HG03159 (cell line): Measurements from ENCODE around the gene ZSCAN20.

Experiments used
- ATAC-seq: cut with Tn5 transposase; IDR thresholded peaks from one replicate; pipeline ENCODE4 v1.9.1; 2021; ENCODE audit warnings: mild to moderate bottlenecking, moderate library complexity; ENCODE audit not compliant: unreplicated experiment

Gene ZSCAN20

GRCh38 chr1:33443080-33443704 is 29.3 kb upstream of the ZSCAN20 start:
- no peak for ATAC-seq

GRCh38 chr1:33443705-33444180 is 28.7 kb upstream of the ZSCAN20 start:
- no peak for ATAC-seq

DNA sequence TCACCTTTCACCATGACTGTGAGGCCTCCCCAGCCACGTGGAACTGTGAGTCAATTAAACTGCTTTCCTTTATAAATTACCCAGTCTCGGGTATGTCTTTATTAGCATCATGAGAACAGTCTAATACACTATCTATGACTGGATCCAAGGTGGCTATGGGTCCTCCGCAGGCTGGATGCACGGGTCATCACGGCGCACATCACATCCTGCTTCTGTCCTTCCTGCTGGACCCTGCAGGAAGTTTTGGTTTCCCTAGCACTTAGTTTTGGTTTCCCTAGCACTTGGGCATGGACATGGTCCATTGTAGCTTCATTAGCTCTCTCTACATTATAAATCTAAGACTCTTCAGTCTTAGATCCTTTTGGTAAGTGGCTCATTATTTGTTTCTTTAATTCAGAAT is 27.3 kb upstream of the ZSCAN20 start:
- no peak for ATAC-seq

- no peak for ATAC-seq
Measured at GRCh38 chr1:33446590-33446989, 25.9 kb upstream of the ZSCAN20 start.

DNA sequence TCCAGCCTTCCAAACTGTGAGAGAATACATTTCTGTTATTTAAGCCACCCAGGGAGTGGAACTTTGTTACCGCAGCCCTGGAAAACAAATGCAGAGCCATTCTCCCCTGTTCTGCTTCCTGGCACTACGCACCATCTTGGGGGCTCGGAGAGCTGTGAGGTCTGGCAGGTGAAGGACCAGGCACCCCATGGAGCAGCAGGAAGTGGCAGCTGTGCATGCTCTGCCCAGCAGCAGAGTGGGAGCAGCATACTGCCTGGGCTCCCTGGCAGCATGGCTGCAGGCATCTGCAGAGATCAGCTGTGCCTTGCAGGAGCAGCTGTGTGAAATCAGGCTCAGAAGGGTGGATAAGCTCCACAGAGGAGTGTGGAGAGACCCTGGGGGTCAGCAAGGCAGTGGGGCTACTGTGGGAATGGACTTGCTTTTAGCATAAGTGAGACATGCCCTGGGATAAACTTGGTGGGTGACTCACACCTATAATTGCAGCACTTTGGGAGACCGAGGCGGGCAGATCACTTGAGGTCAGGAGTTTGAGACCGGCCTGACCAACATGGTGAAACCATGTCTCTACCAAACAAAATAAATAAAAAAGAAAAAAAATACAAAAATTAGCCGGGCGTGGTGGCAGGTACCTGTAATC is 17.7 kb upstream of the ZSCAN20 start:
- ATAC-seq: no peak

- peak; percentile 67 for ATAC-seq
Measured at GRCh38 chr1:33455539-33456501, 16.6 kb upstream of the ZSCAN20 start.

DNA sequence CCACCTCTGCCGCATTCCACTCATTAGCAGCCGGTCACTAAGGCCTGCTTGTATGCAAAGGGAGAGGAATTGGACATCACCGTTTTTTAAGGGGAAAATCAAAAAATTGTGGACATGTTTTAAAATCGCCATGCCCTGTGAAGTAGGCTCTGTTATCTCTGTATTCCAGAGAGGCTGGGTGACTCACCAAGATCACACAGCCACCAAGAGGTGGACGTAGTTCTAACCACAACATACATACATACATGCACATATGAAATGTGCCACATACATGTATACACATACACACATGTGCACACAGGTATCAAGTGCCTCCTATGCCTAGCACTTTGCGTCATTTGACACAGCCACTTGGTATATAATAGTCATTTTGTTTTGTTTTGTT is 16.0 kb upstream of the ZSCAN20 start:
- ATAC-seq: no peak

DNA sequence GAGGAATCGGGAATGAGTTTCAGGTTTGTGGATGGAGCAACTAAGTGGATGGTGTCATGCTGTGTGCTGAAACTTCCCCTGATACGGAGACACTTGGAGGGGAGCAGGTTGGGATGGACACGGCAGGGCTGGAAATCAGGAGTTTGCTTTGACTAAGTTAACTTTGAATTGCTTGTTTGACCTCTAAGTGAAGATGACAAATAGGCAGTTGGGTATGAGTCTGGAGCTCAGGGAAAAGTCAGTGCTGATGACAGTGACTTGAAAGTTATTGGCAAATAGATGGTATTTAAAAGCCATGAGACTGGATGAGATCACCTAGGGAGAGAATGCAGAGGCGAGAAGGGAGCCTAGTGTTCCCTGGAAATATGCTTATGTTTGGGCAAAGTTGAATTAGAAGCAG is 12.8 kb upstream of the ZSCAN20 start:
- ATAC-seq: no peak

GRCh38 chr1:33460144-33460543 is 12.3 kb upstream of the ZSCAN20 start:
- ATAC-seq: no peak

DNA sequence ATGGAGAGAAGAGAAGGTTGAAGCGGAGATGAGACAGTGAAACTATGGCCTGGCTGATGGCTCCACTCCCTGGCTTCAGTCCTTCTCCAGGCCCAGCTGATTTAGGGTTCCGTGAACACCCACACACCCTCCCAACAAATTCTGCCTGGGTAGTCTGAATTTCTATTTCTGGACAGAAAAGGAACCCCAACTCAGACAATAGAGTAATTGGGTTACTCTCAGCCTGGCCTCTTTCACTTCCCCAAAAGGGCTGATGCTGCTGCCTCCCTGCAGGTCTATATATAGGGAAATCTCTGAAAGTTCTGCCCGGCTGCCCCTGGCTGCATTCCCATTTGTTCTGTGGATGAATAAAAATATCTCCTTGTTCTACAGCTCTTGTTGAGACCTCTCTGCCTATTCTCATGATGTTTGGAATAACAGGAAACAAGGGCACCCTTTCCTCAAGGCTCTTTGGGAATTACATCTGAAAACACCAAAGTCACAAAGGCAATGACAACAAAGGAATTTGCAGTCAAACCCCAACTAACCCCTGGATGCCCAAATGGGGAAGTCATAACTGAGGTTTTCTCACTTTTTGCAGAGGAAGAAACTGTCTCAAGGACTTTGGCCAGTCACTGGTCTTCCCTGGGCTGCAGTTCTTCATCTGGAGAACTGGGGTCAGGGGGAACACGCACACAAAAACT is 11.4 kb upstream of the ZSCAN20 start:
- peak; percentile 77 for ATAC-seq

- ATAC-seq: no peak
Measured at GRCh38 chr1:33462405-33463164, 9.9 kb upstream of the ZSCAN20 start.

DNA sequence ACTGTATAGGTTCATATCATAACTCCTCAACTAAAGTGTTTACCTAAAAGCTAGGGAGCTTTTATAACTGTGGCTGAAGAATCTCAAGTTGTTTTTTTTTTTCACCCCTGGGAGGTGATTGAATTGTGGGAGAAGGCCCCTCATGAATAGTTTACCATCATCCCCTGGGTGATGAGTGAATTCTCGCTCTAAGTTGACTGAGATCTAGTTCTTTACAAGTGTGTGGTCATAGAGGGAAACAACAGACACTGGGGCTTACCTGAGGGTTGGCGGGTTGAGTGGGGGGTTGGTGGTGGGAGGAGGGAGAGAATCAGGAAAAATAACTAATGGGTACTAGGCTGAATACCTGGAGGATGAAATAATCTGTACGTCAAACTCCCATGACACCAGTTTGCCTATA is 7.9 kb upstream of the ZSCAN20 start:
- ATAC-seq: no peak

DNA sequence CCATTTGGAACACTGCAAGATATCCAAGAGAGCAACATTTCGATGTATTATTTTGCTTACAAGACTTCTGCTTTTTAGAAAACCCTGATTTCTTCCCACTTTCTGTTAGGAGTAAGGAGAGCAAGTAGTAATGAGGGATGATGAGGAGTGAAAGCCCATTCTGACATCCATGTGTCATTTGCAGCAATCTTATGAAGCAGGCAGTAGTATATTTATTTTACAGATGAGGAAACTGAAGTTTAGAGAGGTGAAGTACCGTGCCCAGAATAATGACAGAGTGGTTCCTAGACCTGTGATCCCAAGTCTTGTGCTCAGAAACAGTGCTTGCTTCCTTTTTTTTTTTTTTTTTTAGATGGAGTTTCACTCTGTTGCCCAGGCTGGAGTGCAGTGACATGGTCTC is 7.1 kb upstream of the ZSCAN20 start:
- ATAC-seq: no peak

- ATAC-seq: no peak
Measured at GRCh38 chr1:33466159-33466558, 6.3 kb upstream of the ZSCAN20 start.

DNA sequence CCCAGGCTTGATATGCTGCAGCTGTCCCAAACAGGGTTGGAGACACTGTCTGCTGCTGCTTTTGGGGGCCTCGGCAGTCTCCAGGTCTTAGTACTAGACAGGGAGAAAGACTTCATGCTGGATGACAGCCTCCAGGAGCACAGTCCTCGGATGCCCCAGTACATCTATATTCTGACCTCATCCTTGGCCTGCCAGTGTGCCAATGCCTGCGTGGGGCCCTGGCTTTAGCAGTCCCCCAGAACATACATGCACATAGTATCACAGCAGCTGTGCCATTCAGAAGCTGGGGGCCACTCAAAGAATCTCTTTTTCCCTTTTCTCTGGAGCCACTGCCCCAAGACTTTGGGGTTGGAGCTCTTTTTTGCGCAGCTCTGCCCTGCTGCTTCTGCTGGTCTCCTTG is 4.4 kb upstream of the ZSCAN20 start:
- no peak for ATAC-seq

- ATAC-seq: no peak
Measured at GRCh38 chr1:33468531-33468930, 3.9 kb upstream of the ZSCAN20 start.

DNA sequence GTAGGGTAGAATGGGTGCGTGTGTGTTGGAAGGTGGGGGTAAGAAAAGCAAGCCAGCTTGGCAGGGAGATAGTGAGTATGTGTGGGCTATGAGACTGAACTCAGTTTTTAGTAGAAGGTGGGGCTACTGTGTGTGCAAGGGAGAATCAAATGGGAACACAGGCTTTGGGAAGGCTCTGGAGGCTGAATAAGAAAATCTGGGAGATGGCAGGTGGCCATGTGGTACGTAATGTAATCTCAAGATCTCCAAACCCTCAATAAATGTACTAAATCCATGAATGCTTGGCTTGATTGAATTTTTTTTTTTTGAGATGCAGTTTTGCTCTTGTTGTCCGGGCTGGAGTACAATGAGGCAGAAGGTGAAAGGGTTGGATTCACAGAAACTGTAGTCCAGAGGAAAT is 3.5 kb upstream of the ZSCAN20 start:
- no peak for ATAC-seq

GRCh38 chr1:33469691-33470090 is 2.8 kb upstream of the ZSCAN20 start:
- ATAC-seq: no peak

DNA sequence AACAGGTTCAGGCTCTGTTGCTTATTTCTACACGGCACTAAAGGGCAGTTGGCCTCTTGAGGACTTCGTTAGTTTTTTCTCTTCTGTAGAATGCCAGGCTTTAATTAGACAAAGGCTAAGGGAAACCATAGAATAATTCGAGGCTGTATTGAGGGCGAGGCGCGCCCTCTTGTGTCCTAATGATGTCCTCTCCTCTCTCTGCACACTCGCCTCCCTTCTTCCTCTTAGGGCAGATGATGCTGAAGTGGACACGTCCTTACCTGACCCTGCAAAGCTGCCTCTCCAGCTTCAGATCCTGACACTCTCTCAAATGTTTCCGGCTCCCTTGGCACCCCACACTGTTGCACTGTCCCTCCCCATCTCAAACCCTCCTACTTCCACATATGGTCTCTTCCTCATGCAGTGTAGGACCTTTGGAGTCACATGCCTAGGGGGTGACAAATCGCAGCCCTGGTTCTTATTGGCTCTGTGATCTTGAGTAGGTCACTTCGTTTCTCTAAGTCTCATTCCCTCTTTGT is 1.9 kb upstream of the ZSCAN20 start:
- no peak for ATAC-seq

DNA sequence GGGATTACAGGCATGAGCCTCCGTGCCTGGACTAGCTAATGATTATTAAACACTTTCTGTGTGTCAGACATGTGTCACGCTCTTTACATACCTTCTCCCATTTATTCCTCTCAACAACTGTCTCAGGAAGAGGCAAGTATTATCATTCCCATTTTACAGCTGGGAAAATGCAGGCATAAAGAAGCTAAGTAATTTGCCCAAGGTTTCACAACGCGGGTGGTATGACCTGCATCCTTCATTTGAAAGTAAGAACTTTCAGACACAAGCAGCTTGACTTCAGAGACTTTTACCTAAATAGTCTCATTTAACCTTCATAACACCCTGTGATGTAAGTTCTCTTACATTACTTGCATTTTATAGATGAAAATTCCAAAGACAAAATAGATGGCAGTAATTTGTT is 1.0 kb upstream of the ZSCAN20 start:
- no peak for ATAC-seq
